Measurements from ENCODE around the gene LRRC1.

DNA sequence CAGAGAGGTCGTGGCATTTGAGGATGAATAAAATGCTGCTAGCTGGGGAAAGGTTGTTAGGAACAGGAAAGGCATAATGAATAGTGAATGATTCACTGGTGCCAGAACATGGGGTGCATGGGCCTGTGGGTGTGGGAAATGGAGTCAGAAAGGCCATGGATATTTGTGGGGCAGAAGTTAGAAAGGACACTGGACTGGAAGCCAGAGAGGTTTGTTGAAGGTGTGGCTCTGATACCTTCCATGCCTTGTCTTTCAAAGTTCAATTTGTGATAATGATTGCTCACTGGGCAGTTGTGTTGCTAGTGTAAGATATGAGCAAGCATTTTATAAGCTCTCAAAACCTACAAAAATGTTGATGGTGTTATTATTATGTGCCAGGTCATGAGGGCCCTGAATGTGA, 32.7 kb downstream of the LRRC1 start:
- TF ChIP-seq POLR2AphosphoS5 (IDR thresholded peaks at IDR 0.05; ENCODE audit: insufficient read depth, low read depth, low read length) = no peak
- TF ChIP-seq POLR2A (IDR thresholded peaks at IDR 0.05; ENCODE audit: low read depth, low read length) = no peak
- TF ChIP-seq EZH2 (IDR thresholded peaks at IDR 0.05; ENCODE audit: borderline replicate concordance, low read depth, low read length, severe bottlenecking) = no peak
- TF ChIP-seq, protein P1, sequence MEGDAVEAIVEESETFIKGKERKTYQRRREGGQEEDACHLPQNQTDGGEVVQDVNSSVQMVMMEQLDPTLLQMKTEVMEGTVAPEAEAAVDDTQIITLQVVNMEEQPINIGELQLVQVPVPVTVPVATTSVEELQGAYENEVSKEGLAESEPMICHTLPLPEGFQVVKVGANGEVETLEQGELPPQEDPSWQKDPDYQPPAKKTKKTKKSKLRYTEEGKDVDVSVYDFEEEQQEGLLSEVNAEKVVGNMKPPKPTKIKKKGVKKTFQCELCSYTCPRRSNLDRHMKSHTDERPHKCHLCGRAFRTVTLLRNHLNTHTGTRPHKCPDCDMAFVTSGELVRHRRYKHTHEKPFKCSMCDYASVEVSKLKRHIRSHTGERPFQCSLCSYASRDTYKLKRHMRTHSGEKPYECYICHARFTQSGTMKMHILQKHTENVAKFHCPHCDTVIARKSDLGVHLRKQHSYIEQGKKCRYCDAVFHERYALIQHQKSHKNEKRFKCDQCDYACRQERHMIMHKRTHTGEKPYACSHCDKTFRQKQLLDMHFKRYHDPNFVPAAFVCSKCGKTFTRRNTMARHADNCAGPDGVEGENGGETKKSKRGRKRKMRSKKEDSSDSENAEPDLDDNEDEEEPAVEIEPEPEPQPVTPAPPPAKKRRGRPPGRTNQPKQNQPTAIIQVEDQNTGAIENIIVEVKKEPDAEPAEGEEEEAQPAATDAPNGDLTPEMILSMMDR (IDR thresholded peaks at IDR 0.05; ENCODE audit: extremely low read depth in 1 of 2, insufficient read depth in 1 of 2, low read depth in 1 of 2, low read length in 2 of 2) = no peak
- TF ChIP-seq, protein P2, sequence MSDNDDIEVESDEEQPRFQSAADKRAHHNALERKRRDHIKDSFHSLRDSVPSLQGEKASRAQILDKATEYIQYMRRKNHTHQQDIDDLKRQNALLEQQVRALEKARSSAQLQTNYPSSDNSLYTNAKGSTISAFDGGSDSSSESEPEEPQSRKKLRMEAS (IDR thresholded peaks at IDR 0.05; ENCODE audit: insufficient read depth, insufficient read length) = no peak
- TF ChIP-seq FOS (IDR thresholded peaks at IDR 0.05; ENCODE audit: borderline replicate concordance, insufficient read depth, low read length) = peak; percentile 25
- TF ChIP-seq JUN (IDR thresholded peaks at IDR 0.05; ENCODE audit: borderline replicate concordance, insufficient read depth, insufficient read length, low read depth) = no peak
